HEK293 (cell line): ENCODE measurements around the gene KRTAP9-7.

ENCODE experiments used
- CTCF ChIA-PET: fragments of 350-600 bp; formaldehyde crosslinking; extraction: SDS; loops from one replicate; lab custom pipeline; 2021; ENCODE audit warnings: antibody characterized with exemption; lab: Yijun Ruan, JAX
- POLR2A ChIA-PET: fragments of 300-600 bp; formaldehyde crosslinking; extraction: SDS; loops from one replicate; lab custom pipeline; 2020; ENCODE audit warnings: antibody characterized with exemption, inconsistent platforms; lab: Yijun Ruan, JAX
- H3K27ac ChIP-seq: fragments of 200-500 bp; sonication (Bioruptor generic); 2 replicates; pipeline ENCODE4 v1.5.1; 2014; ENCODE audit warnings: low read depth, low read length, control low read depth, inconsistent platforms; ENCODE audit errors: extremely low read depth
- H3K36me3 ChIP-seq, 2 experiments: fragments of 200-500 bp in 1 of 2; sonication (Bioruptor generic) in 1 of 2; 1 replicate in 1 of 2; 2 replicates in 1 of 2; pipeline ENCODE4 v1.5.1; 2014 to 2017; ENCODE audit warnings: inconsistent platforms in 2 of 2, low read length in 2 of 2; ENCODE audit not compliant: control insufficient read depth in 2 of 2, insufficient read depth in 1 of 2
- H3K4me1 ChIP-seq: fragments of 200-500 bp; sonication (Bioruptor generic); 2 replicates; pipeline ENCODE4 v1.5.1; 2014; ENCODE audit warnings: mild to moderate bottlenecking, low read length, inconsistent platforms; ENCODE audit not compliant: control insufficient read depth, insufficient read depth
- H3K4me3 ChIP-seq: 2 replicates; pipeline ENCODE4 v1.5.1; 2011; ENCODE audit warnings: low read depth, mild to moderate bottlenecking, control low read depth, low read length, moderate library complexity
- H3K9me3 ChIP-seq: fragments of 200-500 bp; sonication (Bioruptor generic); 2 replicates; pipeline ENCODE4 v1.5.1; 2014; ENCODE audit warnings: low read depth, low read length, inconsistent platforms; ENCODE audit not compliant: control insufficient read depth, insufficient read depth
- KLF10 ChIP-seq: fragments of 450-650 bp; IDR thresholded peaks from 2 replicates; pipeline ENCODE4 v1.5.1; 2018; ENCODE audit warnings: missing biosample characterization, mild to moderate bottlenecking, missing genetic modification characterization
- OVOL3 ChIP-seq: fragments of 450-650 bp; formaldehyde crosslinking; IDR thresholded peaks from 2 replicates; pipeline ENCODE4 v1.5.1; 2016; ENCODE audit warnings: missing biosample characterization, missing genetic modification characterization
- ZNF169 ChIP-seq: fragments of 450-650 bp; formaldehyde crosslinking; IDR thresholded peaks from 2 replicates; pipeline ENCODE4 v1.5.1; 2016; ENCODE audit warnings: missing biosample characterization, missing genetic modification characterization
- ZNF184 ChIP-seq: fragments of 450-650 bp; IDR thresholded peaks from 2 replicates; pipeline ENCODE4 v1.5.1; 2018; ENCODE audit warnings: missing biosample characterization, mild to moderate bottlenecking, missing genetic modification characterization
- ZNF239 ChIP-seq: fragments of 450-650 bp; formaldehyde crosslinking; IDR thresholded peaks from 2 replicates; pipeline ENCODE4 v1.5.1; 2016; ENCODE audit warnings: missing biosample characterization, missing genetic modification characterization
- ZNF292 ChIP-seq: fragments of 450-650 bp; formaldehyde crosslinking; IDR thresholded peaks from 2 replicates; pipeline ENCODE4 v1.5.1; 2016; ENCODE audit warnings: low read depth, missing biosample characterization, missing genetic modification characterization, borderline replicate concordance
- ZNF350 ChIP-seq: fragments of 450-650 bp; formaldehyde crosslinking; IDR thresholded peaks from 2 replicates; pipeline ENCODE4 v1.5.0; 2017; ENCODE audit warnings: missing biosample characterization, mild to moderate bottlenecking, missing genetic modification characterization
- ZNF366 ChIP-seq: fragments of 450-650 bp; formaldehyde crosslinking; conservative IDR thresholded peaks from 2 replicates; pipeline ENCODE4 v1.5.1; 2016; ENCODE audit warnings: missing biosample characterization, missing genetic modification characterization
- ZNF473 ChIP-seq: fragments of 450-650 bp; formaldehyde crosslinking; IDR thresholded peaks from 2 replicates; pipeline ENCODE4 v1.5.1; 2017; ENCODE audit warnings: missing biosample characterization, missing genetic modification characterization
- ZNF518A ChIP-seq: fragments of 450-650 bp; formaldehyde crosslinking; conservative IDR thresholded peaks from 2 replicates; pipeline ENCODE4 v1.5.1; 2016; ENCODE audit warnings: low read depth, missing biosample characterization, missing genetic modification characterization
- ZNF558 ChIP-seq: fragments of 450-650 bp; formaldehyde crosslinking; IDR thresholded peaks from 2 replicates; pipeline ENCODE4 v1.5.1; 2016; ENCODE audit warnings: missing biosample characterization, missing genetic modification characterization
- ZNF571 ChIP-seq: fragments of 450-650 bp; formaldehyde crosslinking; IDR thresholded peaks from 2 replicates; pipeline ENCODE4 v1.5.0; 2017; ENCODE audit warnings: missing biosample characterization, missing genetic modification characterization
- ZNF596 ChIP-seq: fragments of 450-650 bp; IDR thresholded peaks from 2 replicates; pipeline ENCODE4 v1.5.0; 2018; ENCODE audit warnings: missing biosample characterization, mild to moderate bottlenecking, missing genetic modification characterization, moderate library complexity
- ZNF776 ChIP-seq: fragments of 450-650 bp; formaldehyde crosslinking; IDR thresholded peaks from 2 replicates; pipeline ENCODE4 v1.5.0; 2017; ENCODE audit warnings: missing biosample characterization, missing genetic modification characterization, borderline replicate concordance
- ZSCAN4 ChIP-seq: fragments of 450-650 bp; formaldehyde crosslinking; IDR thresholded peaks from 2 replicates; pipeline ENCODE4 v1.5.1; 2017; ENCODE audit warnings: missing biosample characterization, missing genetic modification characterization
- ZXDB ChIP-seq: fragments of 450-650 bp; formaldehyde crosslinking; IDR thresholded peaks from 2 replicates; pipeline ENCODE4 v1.5.1; 2016; ENCODE audit warnings: missing biosample characterization, missing genetic modification characterization
- TF ChIP-seq, protein P1 (sequence below): fragments of 450-650 bp; formaldehyde crosslinking; IDR thresholded peaks from 2 replicates; pipeline ENCODE4 v1.5.0; 2017; ENCODE audit warnings: missing biosample characterization, missing genetic modification characterization, borderline replicate concordance
- TF ChIP-seq, protein P2 (sequence below): fragments of 450-650 bp; formaldehyde crosslinking; IDR thresholded peaks from 2 replicates; pipeline ENCODE4 v1.5.1; 2016; ENCODE audit warnings: missing biosample characterization, missing genetic modification characterization

KRTAP9-7 gene

GRCh38 chr17:41301204-41301790 is 25.8 kb downstream of the KRTAP9-7 start:
- no peak overlapping the region for H3K4me3 ChIP-seq
- no peak overlapping the region for H3K27ac ChIP-seq
- H3K36me3 ChIP-seq, result no peaks in the 10 kb centered on the region
- H3K9me3 ChIP-seq, result no peaks in the 10 kb centered on the region
- ChIA-PET CTCF (interaction anchor here (0.6 to 4.8 kb wide), 4 partner anchors 8 to 362 kb away, joined by 3 to 27 read pairs (median 4); partner anchors contain the start of gene KRTAP16-1), POLR2A (no interaction called here)
- TF ChIP-seq, protein P1, sequence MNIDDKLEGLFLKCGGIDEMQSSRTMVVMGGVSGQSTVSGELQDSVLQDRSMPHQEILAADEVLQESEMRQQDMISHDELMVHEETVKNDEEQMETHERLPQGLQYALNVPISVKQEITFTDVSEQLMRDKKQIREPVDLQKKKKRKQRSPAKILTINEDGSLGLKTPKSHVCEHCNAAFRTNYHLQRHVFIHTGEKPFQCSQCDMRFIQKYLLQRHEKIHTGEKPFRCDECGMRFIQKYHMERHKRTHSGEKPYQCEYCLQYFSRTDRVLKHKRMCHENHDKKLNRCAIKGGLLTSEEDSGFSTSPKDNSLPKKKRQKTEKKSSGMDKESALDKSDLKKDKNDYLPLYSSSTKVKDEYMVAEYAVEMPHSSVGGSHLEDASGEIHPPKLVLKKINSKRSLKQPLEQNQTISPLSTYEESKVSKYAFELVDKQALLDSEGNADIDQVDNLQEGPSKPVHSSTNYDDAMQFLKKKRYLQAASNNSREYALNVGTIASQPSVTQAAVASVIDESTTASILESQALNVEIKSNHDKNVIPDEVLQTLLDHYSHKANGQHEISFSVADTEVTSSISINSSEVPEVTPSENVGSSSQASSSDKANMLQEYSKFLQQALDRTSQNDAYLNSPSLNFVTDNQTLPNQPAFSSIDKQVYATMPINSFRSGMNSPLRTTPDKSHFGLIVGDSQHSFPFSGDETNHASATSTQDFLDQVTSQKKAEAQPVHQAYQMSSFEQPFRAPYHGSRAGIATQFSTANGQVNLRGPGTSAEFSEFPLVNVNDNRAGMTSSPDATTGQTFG (tag by site-specific recombination), result no peak
- TF ChIP-seq OVOL3 (tag by site-specific recombination) (no peak), ZNF518A (no peak), ZNF776 (tag by site-specific recombination) (no peak), ZNF571 (no peak), ZNF184 (no peak), ZNF473 (no peak), KLF10 (tag by site-specific recombination) (no peak)
- no peaks in the 10 kb centered on the region for H3K4me1 ChIP-seq

- H3K36me3 ChIP-seq, result no peaks in the 10 kb centered on the region
- CTCF ChIA-PET, result interaction anchor here (0.5 to 4.8 kb wide), 4 partner anchors 19 to 371 kb away, joined by 3 to 27 read pairs (median 4); no protein-coding TSS in a partner anchor
- no peak within 1 kb of the TSS for H3K4me3 ChIP-seq
- H3K9me3 ChIP-seq, result no peaks in the 10 kb centered on the region
- POLR2A ChIA-PET, result no interaction called here
- no peaks in the 10 kb centered on the region for H3K4me1 ChIP-seq
- TF ChIP-seq ZNF558 (tag by site-specific recombination), result peak; percentile 85
- no peak for TF ChIP-seq ZNF292
- TF ChIP-seq, all 188 proteins: peak for 1
- H3K27ac ChIP-seq, result no peak within 1 kb of the TSS
These were observed 26.7 kb downstream of the KRTAP9-7 start, which contains the start of gene KRTAP29-1 for GRCh38 chr17:41301916-41302901. Gene KRTAP29-1 (minus strand): TSS chr17:41302851. CDS start chr17:41302851, 0 bp downstream.

DNA sequence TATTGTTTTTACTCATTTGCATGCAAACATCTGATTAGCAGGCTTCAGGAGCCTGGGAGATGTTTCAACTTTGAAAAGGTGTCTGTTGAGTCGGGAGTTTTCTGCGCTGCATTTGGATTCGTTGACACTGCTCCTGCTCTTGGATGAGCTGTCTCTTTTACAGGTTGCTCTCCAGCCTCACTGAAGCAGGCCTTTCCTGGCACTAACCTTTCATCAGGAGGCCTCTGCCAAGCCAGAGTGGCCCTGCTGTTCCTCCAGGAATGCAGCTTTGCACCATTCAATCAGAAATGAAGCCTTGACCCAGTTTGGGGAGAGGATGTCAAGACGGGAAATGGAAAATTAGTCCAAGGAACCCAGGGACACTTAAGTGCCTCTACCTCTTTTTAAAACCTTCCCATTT is 27.5 kb downstream of the KRTAP9-7 start:
- H3K27ac ChIP-seq, result no peak overlapping the region
- no peak overlapping the region for H3K4me3 ChIP-seq
- no peak for TF ChIP-seq ZNF596
- TF ChIP-seq ZXDB (tag by site-specific recombination), result no peak
- no peak for TF ChIP-seq ZSCAN4
- no peak for TF ChIP-seq ZNF169 (tag by site-specific recombination)
- no peak for TF ChIP-seq ZNF350
- no peak for TF ChIP-seq ZNF366 (tag by site-specific recombination)
- TF ChIP-seq ZNF239, result no peak
- TF ChIP-seq, protein P2, sequence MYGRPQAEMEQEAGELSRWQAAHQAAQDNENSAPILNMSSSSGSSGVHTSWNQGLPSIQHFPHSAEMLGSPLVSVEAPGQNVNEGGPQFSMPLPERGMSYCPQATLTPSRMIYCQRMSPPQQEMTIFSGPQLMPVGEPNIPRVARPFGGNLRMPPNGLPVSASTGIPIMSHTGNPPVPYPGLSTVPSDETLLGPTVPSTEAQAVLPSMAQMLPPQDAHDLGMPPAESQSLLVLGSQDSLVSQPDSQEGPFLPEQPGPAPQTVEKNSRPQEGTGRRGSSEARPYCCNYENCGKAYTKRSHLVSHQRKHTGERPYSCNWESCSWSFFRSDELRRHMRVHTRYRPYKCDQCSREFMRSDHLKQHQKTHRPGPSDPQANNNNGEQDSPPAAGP, result no peak
- no peaks in the 10 kb centered on the region for H3K9me3 ChIP-seq
- no peaks in the 10 kb centered on the region for H3K36me3 ChIP-seq
- H3K4me1 ChIP-seq, result no peaks in the 10 kb centered on the region
- CTCF ChIA-PET, result interaction anchor here (0.5 to 4.8 kb wide), 3 partner anchors 19 to 496 kb away, joined by 3 to 27 read pairs (median 5); no protein-coding TSS in a partner anchor
- POLR2A ChIA-PET, result no interaction called here
